GM18909 (cell line): ENCODE data around the gene MEIOB.
"Not testable (repeated sequence)": the region's sequence is repeated elsewhere in the genome, so short reads cannot be mapped to it uniquely, and the experiment has no call there.

Experiments
- ATAC-seq: cut with Tn5 transposase; IDR thresholded peaks from one replicate; pipeline ENCODE4 v1.9.1; 2021; ENCODE audit warnings: mild to moderate bottlenecking; ENCODE audit not compliant: unreplicated experiment, poor library complexity

MEIOB gene

DNA sequence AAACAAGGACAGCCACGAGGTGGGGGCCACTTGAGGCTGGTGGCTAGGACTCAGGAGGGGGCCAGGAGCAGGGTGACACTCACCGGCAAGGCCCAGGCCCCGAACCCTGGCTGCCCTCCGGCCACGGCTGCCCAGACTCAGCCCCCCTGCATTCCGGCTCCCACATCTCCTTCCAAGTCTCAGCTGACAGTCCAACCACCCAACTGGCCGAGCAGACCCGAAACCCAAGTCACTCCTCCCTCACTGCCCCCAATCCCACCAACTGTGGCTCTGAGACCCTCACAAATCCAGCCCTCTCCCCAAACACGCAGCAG is 54.7 kb downstream of the MEIOB start:
- no peak for ATAC-seq

- no peak for ATAC-seq
Observed at GRCh38 chr16:1816396-1817275, 55.3 kb downstream of the MEIOB start.

GRCh38 chr16:1815461-1815860 is 56.5 kb downstream of the MEIOB start:
- no peak for ATAC-seq

- ATAC-seq: no peak
Observed at GRCh38 chr16:1812732-1813163, 59.2 kb downstream of the MEIOB start.

- ATAC-seq: no peak
Observed at GRCh38 chr16:1810536-1810935, 61.4 kb downstream of the MEIOB start.

GRCh38 chr16:1810106-1810505 is 61.9 kb downstream of the MEIOB start:
- no peak for ATAC-seq

GRCh38 chr16:1809281-1809801 is 62.6 kb downstream of the MEIOB start:
- no peak for ATAC-seq

DNA sequence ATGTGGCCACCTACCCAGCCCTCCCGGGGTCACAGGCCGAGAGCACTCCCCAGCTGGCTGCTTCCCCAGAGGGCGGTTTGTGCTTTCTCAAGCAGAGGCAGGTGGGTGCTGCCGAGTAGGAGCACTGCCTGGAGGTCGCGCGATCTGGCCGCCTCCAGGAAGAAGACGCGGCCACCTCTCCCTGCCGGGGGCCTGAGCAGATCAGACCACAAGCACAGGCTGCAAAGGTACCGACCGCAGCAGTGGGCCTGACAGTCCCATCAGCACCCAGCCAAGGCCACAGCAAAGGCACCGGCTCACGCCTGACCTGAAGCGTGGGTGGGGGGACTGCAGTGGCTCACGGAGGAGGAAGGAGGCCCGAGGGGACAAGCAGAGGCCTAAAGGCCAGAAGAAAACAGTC is 63.3 kb downstream of the MEIOB start:
- no peak for ATAC-seq

- no peak for ATAC-seq
Observed at GRCh38 chr16:1807626-1808025, 64.3 kb downstream of the MEIOB start.

GRCh38 chr16:1800701-1801100 is 71.3 kb downstream of the MEIOB start:
- no peak for ATAC-seq

GRCh38 chr16:1799263-1799662 is 72.7 kb downstream of the MEIOB start:
- ATAC-seq: not testable (repeated sequence)

DNA sequence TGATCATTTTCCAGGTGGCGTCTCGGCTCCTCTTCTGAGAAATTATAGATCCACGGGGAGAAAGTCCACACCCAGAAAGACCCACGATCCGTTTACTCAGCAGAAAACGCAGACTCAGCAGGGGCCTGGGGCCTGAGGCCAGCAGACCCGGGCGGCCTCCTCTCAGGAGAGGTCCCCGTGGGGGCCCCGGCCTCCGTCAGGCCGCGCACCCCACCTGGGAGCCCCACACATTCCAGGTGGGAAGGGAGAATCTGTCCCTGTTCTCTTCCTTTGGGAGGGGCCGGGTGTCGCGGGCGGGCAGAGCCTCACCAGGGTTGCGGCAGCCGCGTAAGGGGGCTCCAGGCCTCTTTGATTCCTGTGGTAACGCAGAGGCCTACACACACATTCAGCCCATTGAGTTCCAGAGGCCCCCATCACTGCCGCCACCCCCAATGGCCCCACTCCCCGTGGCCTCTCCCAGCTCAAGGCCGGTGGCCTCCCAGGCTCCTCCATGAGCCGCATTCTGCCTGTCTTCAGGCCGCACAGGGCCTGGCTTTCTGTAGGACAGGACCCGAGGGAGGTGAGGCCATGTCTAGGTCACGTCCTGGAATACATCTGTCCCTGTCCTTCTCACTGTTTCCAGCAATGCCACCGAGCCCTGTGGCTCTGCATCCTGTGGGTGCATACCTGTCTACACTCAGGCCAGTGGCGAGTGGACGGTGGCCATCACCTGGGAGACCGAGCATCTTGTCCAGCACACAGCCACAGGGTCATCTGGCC is 76.9 kb downstream of the MEIOB start:
- no peak for ATAC-seq

DNA sequence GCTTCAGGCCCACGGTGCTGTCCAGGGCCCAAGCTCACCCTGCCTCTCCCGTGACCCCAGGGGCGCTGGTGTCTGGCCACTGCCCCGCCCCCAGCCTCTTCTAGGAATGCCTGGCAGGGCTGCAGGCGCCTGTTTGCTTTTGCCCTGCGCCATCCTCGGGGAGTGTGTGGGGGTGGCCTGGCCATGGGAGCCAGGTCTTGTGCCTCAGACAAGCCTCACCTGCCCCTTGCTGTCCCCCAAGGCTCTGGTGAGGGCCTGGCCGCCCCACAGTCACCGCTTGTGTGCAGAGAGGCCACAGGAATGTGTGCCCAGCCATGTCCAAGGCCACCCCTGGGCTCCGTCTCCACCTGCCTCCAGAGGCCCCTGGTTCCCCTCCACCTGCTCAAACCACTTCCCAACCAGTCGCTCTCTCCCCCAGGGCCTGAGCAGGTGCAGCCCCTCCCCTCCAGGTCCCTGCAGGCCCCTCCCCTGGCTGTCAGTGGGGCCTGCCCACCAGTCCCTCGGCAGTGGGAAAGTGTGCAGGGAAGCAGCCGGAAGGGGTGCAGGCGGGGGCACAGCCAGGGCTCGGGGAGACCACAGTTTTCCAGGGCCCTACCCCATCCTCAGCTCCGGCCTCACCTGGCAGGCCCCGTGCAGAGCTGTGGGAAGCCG is 77.6 kb downstream of the MEIOB start:
- no peak for ATAC-seq

GRCh38 chr16:1793578-1794220 is 78.3 kb downstream of the MEIOB start, which contains the start of gene IGFALS:
TSS of gene IGFALS (minus strand) at chr16:1793705. CDS start at chr16:1793652, 53 bp downstream.
- ATAC-seq: no peak

- ATAC-seq: no peak
Observed at GRCh38 chr16:1792836-1793577, 79.0 kb downstream of the MEIOB start.

- no peak for ATAC-seq
Observed at GRCh38 chr16:1791943-1792812, 79.8 kb downstream of the MEIOB start.

- no peak for ATAC-seq
Observed at GRCh38 chr16:1791256-1791942, 80.6 kb downstream of the MEIOB start.

DNA sequence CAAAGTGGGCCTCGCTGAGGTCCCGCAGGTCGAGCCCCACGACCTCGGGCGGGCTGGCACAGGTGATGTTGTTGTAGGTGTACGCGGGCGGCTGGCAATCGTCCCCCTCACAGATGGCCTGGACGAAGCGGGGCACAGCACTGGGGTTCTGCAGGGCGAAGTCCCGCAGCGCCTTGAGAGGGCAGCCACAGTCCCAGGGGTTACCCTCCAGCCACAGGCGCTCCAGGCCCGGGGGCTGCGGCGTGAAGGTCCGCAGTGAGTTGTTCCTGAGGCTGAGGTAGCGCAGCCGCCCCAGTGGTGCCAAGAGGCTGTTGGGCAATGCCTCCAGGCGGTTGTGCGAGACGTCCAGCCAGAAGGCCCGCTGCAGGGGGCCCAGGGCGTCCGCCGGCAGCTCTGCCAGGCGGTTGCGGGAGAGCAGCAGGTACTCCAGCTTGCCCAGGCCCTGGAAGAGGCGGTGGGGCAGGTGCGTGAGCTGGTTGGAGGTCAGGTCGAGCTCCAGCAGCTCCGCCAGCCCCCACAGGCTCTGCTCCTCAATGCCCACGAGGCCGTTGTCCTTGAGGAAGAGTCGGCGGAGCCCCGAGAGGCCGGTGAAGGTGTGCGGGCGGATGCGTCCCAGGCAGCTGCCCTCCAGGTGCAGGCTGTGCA is 81.2 kb downstream of the MEIOB start:
- ATAC-seq: no peak
